ENCODE data around the gene ABCG1. TPM values are rescaled to one million over a fixed set of nuclear protein-coding genes. Genes with fewer than 3 reads are reported as not detected.
A peak's percentile ranks its signal among the peaks of the same experiment; 100 is the strongest.
"Not testable (repeated sequence)": the region's sequence is repeated elsewhere in the genome, so short reads cannot be mapped to it uniquely, and the experiment has no call there.

Gene ABCG1
- total RNA-seq, 3 donors from 2014 or later = 10.6 to 26.2 (median 23.7) TPM

DNA sequence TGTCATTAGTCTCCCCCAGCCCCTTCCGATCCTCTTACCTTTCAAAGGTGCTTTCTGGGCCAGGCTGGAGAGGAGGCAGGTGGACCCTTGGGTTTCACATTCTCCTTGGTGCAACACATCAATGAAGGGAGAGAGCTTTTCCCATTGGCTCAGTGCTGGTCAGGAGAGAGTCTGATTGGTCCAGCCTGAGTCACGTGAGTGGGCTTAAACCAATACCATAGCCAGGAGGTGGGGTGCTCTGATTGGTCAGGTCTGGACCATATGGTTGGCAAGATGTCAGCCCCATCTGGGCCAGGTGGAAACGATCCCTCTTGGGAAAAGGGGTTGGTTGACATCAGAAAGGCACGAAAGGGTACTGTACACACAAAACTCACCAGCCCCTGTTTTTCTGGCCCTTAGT, 44.8 kb upstream of the ABCG1 start:
- no peak for TF ChIP-seq POLR2AphosphoS5 (IDR thresholded peaks at IDR 0.05)
- TF ChIP-seq CTCF (IDR thresholded peaks at IDR 0.05) = no peak
- no peak for TF ChIP-seq POLR2A (IDR thresholded peaks at IDR 0.05)
- DNase-seq (ENCODE audit: low spot score in 2 of 2) = peak in 1 of 2 donors; percentile 15
- Histone ChIP-seq H3K36me3 (no peaks in the 10 kb centered on the region), H3K27ac (no peak overlapping the region), H3K4me1 (peaks cover 0 to 5% of the 10 kb centered on the region in 2 donors), H3K9me3 (no peaks in the 10 kb centered on the region), H3K27me3 (no peaks in the 10 kb centered on the region), H3K4me3 (no peak overlapping the region)
- intact Hi-C loops (cut with DNase I; ENCODE audit: low total_unique reads) = no loop called here

DNA sequence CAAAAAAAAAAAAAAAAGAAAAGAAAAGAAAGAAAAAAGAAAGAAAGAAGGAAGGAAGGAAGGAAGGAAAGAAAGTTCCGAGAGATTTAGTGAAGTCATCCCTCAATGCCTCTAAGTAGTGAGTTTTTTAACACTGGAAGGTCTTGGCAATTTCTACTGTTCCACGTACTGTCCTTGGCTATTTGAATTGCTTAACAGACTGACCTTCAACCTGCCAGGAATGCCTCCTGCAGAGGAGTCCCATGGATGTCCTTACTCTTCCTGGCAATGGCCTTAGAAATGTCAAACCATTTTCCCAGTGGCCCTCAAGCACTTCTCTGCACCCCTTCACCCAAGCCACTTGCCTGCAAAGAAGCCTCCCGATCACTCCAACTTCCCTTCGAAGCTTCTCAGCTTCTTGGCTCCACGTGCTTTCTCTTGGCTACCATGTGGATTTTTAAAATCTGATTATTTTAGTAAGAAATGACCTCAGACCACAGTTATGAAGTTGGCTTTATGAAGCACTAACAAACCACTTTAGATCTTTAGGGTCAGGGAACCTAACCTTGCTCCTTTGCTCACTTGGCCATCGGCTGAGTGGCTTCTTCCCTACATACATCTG, 43.7 kb upstream of the ABCG1 start:
- H3K9me3 ChIP-seq = no peaks in the 10 kb centered on the region
- intact Hi-C loops (cut with DNase I; ENCODE audit: low total_unique reads) = no loop called here
- no peak overlapping the region for H3K4me3 ChIP-seq
- peaks cover 0 to 5% of the 10 kb centered on the region in 2 donors for H3K4me1 ChIP-seq
- H3K27me3 ChIP-seq = no peaks in the 10 kb centered on the region
- DNase-seq (ENCODE audit: low spot score in 2 of 2) = peak in 1 of 2 donors; percentile 12
- TF ChIP-seq CTCF (IDR thresholded peaks at IDR 0.05) (no peak), POLR2A (IDR thresholded peaks at IDR 0.05) (no peak), POLR2AphosphoS5 (IDR thresholded peaks at IDR 0.05) (no peak)
- H3K36me3 ChIP-seq = no peaks in the 10 kb centered on the region
- H3K27ac ChIP-seq = no peak overlapping the region

DNA sequence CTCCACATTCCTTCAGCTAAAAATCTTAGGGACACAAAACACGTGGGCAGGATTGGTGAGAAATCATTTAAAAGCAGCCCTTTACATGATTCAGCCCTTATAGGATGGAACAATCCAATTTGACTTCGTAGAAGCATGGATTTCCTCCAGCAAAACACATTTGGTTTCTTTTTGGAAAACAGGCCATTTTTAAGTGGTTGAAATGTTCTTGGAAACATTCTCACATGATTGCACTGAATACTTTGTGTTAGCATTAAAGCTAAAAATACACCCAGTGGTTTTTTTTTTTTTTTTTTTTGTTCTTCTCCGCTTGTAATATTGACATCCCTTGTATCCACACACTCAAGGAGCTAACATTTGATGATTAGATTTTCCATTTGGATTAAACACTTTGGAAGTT, 42.1 kb upstream of the ABCG1 start:
- TF ChIP-seq POLR2AphosphoS5 (IDR thresholded peaks at IDR 0.05) = no peak
- TF ChIP-seq POLR2A (IDR thresholded peaks at IDR 0.05) = no peak
- TF ChIP-seq CTCF (IDR thresholded peaks at IDR 0.05) = no peak
- H3K4me3 ChIP-seq = no peak overlapping the region

DNA sequence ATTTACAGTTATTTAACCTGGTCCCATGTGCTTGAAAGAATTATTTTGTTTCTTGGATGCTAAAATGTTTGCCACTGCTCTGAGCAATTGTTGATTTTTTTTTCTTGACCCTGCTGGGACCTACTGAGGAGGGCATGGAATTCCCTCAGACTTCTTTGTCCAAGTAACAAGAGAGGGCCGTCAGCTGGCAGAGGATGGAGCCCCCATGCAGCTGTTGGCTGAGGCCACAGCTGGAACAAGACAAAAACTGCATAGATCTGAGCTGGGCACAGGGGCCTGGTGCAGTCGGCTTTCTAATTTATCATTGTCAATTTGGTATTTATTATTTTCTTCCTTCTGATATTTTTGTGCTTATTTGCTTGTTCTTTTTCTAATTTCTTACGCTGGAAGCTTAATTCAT, 39.6 kb upstream of the ABCG1 start:
- Histone ChIP-seq H3K36me3 (no peaks in the 10 kb centered on the region), H3K4me3 (no peak overlapping the region), H3K4me1 (no peaks in the 10 kb centered on the region), H3K27me3 (no peaks in the 10 kb centered on the region), H3K9me3 (no peaks in the 10 kb centered on the region), H3K27ac (no peak overlapping the region)
- TF ChIP-seq POLR2A (IDR thresholded peaks at IDR 0.05) = no peak
- TF ChIP-seq CTCF (IDR thresholded peaks at IDR 0.05) = no peak
- TF ChIP-seq POLR2AphosphoS5 (IDR thresholded peaks at IDR 0.05) = no peak
- no peak for DNase-seq (ENCODE audit: low spot score in 2 of 2)
- intact Hi-C loops (cut with DNase I; ENCODE audit: low total_unique reads) = no loop called here

More for the DNA sequence above, 42.1 kb upstream of the ABCG1 start:
- Histone ChIP-seq H3K4me1 (no peaks in the 10 kb centered on the region), H3K36me3 (no peaks in the 10 kb centered on the region), H3K27ac (peak overlapping the region in 1 of 2 donors; percentile 35), H3K27me3 (no peaks in the 10 kb centered on the region), H3K9me3 (no peaks in the 10 kb centered on the region)
- intact Hi-C loops (cut with DNase I; ENCODE audit: low total_unique reads) = no loop called here
- no peak for DNase-seq (ENCODE audit: low spot score in 2 of 2)

- peak in 1 of 2 donors; percentile 7 for DNase-seq (ENCODE audit: low spot score in 2 of 2)
- H3K27ac ChIP-seq; H3K36me3 ChIP-seq; H3K4me1 ChIP-seq; H3K9me3 ChIP-seq; H3K27me3 ChIP-seq; intact Hi-C loops (cut with DNase I; ENCODE audit: low total_unique reads); H3K4me3 ChIP-seq: not testable (repeated sequence)
Observed at GRCh38 chr21:42180001-42180400, 38.9 kb upstream of the ABCG1 start.
